GOT3 (cell line): ENCODE results near the gene FRMD4A.
"Not testable (repeated sequence)": the region's sequence is repeated elsewhere in the genome, so short reads cannot be mapped to it uniquely, and the experiment has no call there.

ENCODE experiments used
- DNase-seq: peaks from one replicate; lab custom pipeline; 2025; ENCODE audit warnings: mixed read lengths; lab: John Stamatoyannopoulos, UW

Gene FRMD4A

GRCh38 chr10:13883636-13884444 lies 446.9 kb downstream of the FRMD4A start:
- no peak for DNase-seq

GRCh38 chr10:13882119-13882711 lies 448.5 kb downstream of the FRMD4A start:
- DNase-seq, result no peak

GRCh38 chr10:13880760-13881159 lies 450.0 kb downstream of the FRMD4A start:
- DNase-seq, result no peak

- DNase-seq, result no peak
These were observed 453.4 kb downstream of the FRMD4A start for GRCh38 chr10:13877154-13877909.

- no peak for DNase-seq
These were observed 457.5 kb downstream of the FRMD4A start for GRCh38 chr10:13873196-13873595.

- DNase-seq, result no peak
These were observed 458.3 kb downstream of the FRMD4A start for GRCh38 chr10:13872411-13872810.

- DNase-seq, result no peak
These were observed 458.9 kb downstream of the FRMD4A start for GRCh38 chr10:13871776-13872175.

GRCh38 chr10:13871011-13871410 lies 459.7 kb downstream of the FRMD4A start:
- no peak for DNase-seq

- DNase-seq, result no peak
These were observed 461.4 kb downstream of the FRMD4A start for GRCh38 chr10:13869295-13869664.

- no peak for DNase-seq
These were observed 462.0 kb downstream of the FRMD4A start for GRCh38 chr10:13868528-13869294.

- no peak for DNase-seq
These were observed 462.9 kb downstream of the FRMD4A start for GRCh38 chr10:13867822-13868221.

GRCh38 chr10:13865758-13866491 lies 464.8 kb downstream of the FRMD4A start:
- no peak for DNase-seq

- DNase-seq, result not testable (repeated sequence)
These were observed 465.5 kb downstream of the FRMD4A start for GRCh38 chr10:13865220-13865619.

GRCh38 chr10:13862546-13863233 lies 468.0 kb downstream of the FRMD4A start:
- no peak for DNase-seq

GRCh38 chr10:13860886-13861285 lies 469.8 kb downstream of the FRMD4A start:
- DNase-seq, result no peak

GRCh38 chr10:13859979-13860654 lies 470.6 kb downstream of the FRMD4A start:
- DNase-seq, result no peak

- DNase-seq, result no peak
These were observed 472.0 kb downstream of the FRMD4A start for GRCh38 chr10:13858709-13859108.

- DNase-seq, result no peak
These were observed 473.3 kb downstream of the FRMD4A start for GRCh38 chr10:13857451-13857850.

GRCh38 chr10:13853854-13854253 lies 476.9 kb downstream of the FRMD4A start:
- DNase-seq, result no peak

- DNase-seq, result no peak
These were observed 477.9 kb downstream of the FRMD4A start for GRCh38 chr10:13852872-13853271.
